GM12874 (cell line): ENCODE measurements around the gene CNNM3.

Experiments
- TF ChIP-seq, protein P1 (sequence below): IDR thresholded peaks from 2 replicates; pipeline ENCODE4 v1.5.1; 2011; ENCODE audit warnings: low read depth, mild to moderate bottlenecking, control low read depth, low read length, moderate library complexity; ENCODE audit not compliant: insufficient read depth

The CNNM3 gene

DNA sequence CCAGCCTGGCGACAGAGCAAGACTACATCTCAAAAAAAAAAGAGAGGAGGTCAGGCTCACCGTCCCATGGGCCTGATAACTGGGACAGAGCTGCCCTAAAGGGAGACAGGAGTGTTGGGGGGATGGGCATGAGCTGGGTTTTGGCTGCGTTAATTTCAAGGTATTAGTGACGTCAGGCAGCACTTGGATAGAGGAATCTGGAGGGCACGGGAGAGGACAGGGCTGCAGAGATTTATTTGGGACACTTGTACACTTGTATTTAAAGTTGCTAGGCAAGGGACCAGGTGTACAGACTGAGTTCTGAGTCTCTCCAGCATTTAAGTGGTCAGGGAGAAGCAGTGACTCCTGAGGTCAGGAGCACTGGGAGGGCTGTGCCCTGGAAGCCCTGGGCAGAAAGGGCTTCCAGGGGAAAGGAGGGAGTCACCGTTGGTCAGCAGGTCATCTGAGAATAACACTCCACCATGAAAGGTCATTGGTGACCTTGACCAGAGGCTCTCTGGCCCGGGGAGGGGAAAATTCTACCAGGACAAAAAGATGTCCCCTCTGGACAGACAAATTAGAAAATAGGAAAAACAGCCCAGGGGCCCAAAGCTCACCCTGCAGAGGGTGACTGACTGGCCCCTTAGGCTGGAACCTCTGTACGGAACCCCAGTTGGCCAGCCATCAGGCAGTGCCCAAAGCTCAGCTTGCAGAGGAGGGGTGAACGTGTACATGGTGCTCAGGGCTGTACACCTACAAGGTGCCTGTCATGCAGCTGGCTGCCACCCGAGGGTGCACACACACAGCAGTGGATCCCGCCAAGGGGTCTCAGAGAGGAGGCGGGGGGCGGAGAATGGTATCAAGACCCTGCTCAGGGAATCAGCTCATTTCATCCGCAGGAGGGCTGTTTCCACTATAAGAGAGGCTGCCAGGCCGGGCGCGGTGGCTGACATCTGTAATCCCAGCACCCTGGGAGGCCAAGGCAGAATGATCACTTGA lies 23.0 kb upstream of the CNNM3 start:
- TF ChIP-seq, protein P1, sequence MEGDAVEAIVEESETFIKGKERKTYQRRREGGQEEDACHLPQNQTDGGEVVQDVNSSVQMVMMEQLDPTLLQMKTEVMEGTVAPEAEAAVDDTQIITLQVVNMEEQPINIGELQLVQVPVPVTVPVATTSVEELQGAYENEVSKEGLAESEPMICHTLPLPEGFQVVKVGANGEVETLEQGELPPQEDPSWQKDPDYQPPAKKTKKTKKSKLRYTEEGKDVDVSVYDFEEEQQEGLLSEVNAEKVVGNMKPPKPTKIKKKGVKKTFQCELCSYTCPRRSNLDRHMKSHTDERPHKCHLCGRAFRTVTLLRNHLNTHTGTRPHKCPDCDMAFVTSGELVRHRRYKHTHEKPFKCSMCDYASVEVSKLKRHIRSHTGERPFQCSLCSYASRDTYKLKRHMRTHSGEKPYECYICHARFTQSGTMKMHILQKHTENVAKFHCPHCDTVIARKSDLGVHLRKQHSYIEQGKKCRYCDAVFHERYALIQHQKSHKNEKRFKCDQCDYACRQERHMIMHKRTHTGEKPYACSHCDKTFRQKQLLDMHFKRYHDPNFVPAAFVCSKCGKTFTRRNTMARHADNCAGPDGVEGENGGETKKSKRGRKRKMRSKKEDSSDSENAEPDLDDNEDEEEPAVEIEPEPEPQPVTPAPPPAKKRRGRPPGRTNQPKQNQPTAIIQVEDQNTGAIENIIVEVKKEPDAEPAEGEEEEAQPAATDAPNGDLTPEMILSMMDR: no peak

DNA sequence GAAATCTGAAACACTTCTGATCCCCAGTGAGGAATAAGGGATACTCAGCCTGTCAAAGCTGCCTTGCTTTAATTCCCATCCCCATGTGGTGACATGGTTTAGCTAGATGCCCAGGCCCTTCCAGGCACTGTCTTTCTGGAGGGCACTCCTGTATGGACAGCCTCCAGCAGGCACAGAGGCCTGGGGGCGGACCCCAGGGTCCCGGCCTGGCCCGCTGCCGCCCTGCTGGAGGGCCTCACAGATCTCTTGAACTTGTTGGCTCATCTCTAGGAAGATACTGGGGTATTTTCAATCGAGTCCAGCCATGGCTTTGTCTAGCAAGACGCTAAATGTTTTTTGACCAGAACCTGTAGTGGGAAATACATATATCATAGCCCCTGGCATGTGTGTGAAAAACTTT lies 21.0 kb upstream of the CNNM3 start:
- TF ChIP-seq, protein P1: no peak

DNA sequence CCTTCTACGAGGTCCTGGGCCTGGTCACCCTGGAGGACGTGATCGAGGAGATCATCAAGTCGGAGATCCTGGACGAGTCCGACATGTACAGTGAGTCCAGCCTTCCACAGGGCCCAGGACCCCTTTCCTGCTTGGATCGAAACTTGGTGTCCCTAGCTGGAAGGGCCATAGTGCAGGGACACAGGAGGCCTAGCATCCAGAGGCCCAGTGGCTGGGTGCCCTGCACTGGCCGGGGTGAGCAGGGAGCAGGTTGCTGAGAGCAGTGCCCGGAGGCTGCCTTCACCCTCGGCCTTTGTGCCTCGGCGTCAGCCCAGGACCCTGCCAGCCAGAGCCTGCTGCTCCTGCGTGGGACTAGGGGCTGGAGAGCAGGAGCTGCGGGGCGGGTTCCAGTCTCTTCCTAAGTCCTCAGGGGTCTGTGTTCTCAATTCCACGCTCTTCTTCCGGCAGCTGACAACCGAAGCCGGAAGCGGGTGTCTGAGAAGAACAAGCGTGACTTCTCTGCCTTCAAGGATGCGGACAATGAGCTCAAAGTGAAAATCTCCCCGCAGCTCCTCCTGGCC lies 18.9 kb upstream of the CNNM3 start:
- TF ChIP-seq, protein P1: no peak

DNA sequence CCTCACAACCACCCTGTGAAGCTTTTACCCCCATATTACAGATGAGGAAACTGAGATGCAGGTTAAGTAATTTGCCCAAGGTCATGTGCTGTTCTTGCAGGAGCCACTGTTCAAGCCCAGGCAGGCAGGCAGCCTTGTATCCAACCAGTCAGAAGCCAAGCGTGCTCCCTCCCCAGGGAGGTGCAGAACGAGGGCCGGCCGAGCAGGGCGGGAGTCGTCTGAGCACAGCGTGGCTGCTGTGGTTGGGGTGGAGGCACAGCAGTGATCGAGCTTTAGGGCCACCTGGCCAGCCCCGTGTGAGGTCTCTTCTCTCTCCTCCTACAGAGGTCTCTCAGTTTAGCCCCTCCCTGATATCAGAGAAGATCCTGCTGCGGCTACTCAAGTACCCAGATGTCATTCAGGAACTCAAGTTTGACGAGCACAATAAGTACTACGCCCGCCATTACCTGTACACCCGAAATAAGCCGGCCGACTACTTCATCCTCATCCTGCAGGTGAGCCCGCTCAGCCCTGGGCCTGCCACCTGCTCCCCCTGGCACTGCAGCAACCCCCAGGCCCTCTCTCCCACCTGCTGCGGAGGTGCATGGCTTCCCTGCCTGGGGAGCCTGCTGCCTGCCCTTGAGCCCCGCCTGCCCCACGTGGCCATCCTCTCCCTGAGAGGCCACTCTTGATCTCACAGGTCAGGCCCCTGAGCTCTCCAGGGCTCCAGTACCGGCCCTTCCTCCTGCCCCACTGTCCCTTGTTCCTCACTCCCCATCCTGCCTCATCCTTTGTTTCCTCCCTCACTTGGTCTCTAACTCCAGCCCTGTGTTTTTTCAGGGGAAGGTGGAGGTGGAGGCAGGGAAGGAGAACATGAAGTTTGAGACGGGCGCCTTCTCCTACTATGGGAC lies 17.1 kb upstream of the CNNM3 start:
- TF ChIP-seq, protein P1: no peak

DNA sequence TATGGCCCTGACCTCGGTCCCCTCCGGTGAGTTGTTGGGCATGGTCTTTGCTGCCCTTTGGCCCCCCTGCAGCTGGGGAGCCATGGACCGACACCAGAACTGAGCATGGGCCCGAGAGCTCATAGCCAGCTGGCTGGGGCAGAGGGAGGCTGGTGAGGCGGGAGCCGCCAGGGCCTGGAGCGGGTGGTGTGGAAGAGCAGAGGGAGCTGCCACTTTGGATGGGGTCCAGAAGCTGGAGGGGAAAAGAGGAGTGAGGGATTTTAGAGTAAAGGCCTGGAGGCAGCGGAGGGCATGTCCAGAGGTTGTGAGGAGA lies 16.5 kb upstream of the CNNM3 start:
- TF ChIP-seq, protein P1: no peak

DNA sequence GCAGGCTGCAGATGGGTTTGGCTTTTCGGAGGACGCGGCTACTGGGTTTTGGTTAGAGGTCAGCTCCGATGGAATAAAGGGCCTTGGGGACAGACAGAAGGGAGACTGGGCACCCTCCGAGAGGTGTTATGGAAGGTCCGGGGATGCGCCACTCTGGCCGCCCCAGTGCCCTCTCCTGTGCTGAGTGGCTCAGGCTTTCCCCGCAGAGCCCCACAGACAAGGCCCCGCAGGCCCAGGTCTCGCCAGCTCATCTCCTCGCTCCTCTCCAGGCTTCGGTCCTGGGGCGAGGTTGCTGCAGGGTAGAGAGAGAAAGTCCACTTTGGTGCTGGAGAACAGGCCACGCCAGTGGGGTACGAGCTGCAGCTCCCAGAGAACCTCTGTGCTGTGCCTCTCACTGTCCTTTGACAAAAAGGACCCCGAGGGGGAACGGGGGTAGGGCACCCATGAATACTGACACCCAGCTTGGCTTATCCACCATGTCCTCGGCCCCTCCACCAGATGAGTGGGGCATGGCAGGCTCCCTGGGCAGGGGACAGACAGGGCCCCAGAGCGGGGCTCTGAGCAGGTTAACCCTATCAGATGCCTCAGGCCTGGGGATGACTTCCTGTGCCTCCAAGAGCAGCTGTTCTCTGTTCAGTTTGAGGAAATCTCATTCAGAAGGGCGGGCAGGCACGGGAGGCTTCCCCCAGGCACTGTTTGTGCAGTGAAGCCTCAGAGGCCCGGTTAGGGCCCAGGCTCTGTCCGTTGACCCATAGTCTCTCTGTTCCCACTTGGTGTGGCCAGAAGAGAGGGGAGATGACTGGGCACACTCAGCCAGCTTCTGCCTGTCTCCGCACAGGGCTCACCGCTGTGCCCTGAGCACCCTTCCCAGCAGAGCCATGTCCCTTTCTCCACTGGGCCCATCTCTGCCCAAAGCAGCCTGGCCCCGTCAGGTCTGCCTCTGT lies 15.7 kb upstream of the CNNM3 start:
- TF ChIP-seq, protein P1: no peak
